ENCODE measurements around the gene CSMD2.
"Not testable (repeated sequence)": the region's sequence is repeated elsewhere in the genome, so short reads cannot be mapped to it uniquely, and the experiment has no call there.

CSMD2 gene

GRCh38 chr1:34108269-34108668 is 56.8 kb downstream of the CSMD2 start:
- no peaks in the 10 kb centered on the region for H3K9me3 ChIP-seq (ENCODE audit: control insufficient read depth, insufficient read depth, low read depth, low read length)
- H3K4me3 ChIP-seq (ENCODE audit: low read depth, low read length): no peak overlapping the region
- H3K27ac ChIP-seq (ENCODE audit: low read depth, low read length): no peak overlapping the region
- no peak overlapping the region for H3K9ac ChIP-seq (ENCODE audit: low read length)
- no peaks in the 10 kb centered on the region for H3K36me3 ChIP-seq (ENCODE audit: control insufficient read depth, insufficient read depth, low read length)
- no peaks in the 10 kb centered on the region for H3K27me3 ChIP-seq (ENCODE audit: control insufficient read depth, insufficient read depth, low read length)
- H3K4me1 ChIP-seq (ENCODE audit: control insufficient read depth, insufficient read depth, low read length): no peaks in the 10 kb centered on the region

GRCh38 chr1:34101151-34101550 is 63.9 kb downstream of the CSMD2 start:
- Histone ChIP-seq H3K36me3 (ENCODE audit: control insufficient read depth, insufficient read depth, low read length) (no peaks in the 10 kb centered on the region), H3K9me3 (ENCODE audit: control insufficient read depth, insufficient read depth, low read depth, low read length) (no peaks in the 10 kb centered on the region), H3K4me1 (ENCODE audit: control insufficient read depth, insufficient read depth, low read length) (no peaks in the 10 kb centered on the region), H3K27me3 (ENCODE audit: control insufficient read depth, insufficient read depth, low read length) (no peaks in the 10 kb centered on the region), H3K4me3 (ENCODE audit: low read depth, low read length) (no peak overlapping the region), H3K9ac (ENCODE audit: low read length) (no peak overlapping the region), H3K27ac (ENCODE audit: low read depth, low read length) (no peak overlapping the region)

GRCh38 chr1:34100332-34100731 is 64.7 kb downstream of the CSMD2 start:
- H3K27me3 ChIP-seq (ENCODE audit: control insufficient read depth, insufficient read depth, low read length): no peaks in the 10 kb centered on the region
- no peak overlapping the region for H3K4me3 ChIP-seq (ENCODE audit: low read depth, low read length)
- no peak overlapping the region for H3K9ac ChIP-seq (ENCODE audit: low read length)
- no peaks in the 10 kb centered on the region for H3K36me3 ChIP-seq (ENCODE audit: control insufficient read depth, insufficient read depth, low read length)
- H3K4me1 ChIP-seq (ENCODE audit: control insufficient read depth, insufficient read depth, low read length): no peaks in the 10 kb centered on the region
- no peak overlapping the region for H3K27ac ChIP-seq (ENCODE audit: low read depth, low read length)
- H3K9me3 ChIP-seq (ENCODE audit: control insufficient read depth, insufficient read depth, low read depth, low read length): no peaks in the 10 kb centered on the region

GRCh38 chr1:34092399-34092798 is 72.6 kb downstream of the CSMD2 start:
- not testable (repeated sequence) for H3K4me1 ChIP-seq (ENCODE audit: control insufficient read depth, insufficient read depth, low read length); H3K36me3 ChIP-seq (ENCODE audit: control insufficient read depth, insufficient read depth, low read length)
- H3K4me3 ChIP-seq (ENCODE audit: low read depth, low read length): peak overlapping the region; percentile 58

GRCh38 chr1:34089731-34090130 is 75.3 kb downstream of the CSMD2 start:
- Histone ChIP-seq H3K4me3 (ENCODE audit: low read depth, low read length) (no peak overlapping the region), H3K9ac (ENCODE audit: low read length) (no peak overlapping the region), H3K27me3 (ENCODE audit: control insufficient read depth, insufficient read depth, low read length) (peaks cover 21% of the 10 kb centered on the region; the same call in 1 of the 2 replicates), H3K27ac (ENCODE audit: low read depth, low read length) (no peak overlapping the region), H3K9me3 (ENCODE audit: control insufficient read depth, insufficient read depth, low read depth, low read length) (no peaks in the 10 kb centered on the region; the same call in 1 of the 2 replicates), H3K36me3 (ENCODE audit: control insufficient read depth, insufficient read depth, low read length) (no peaks in the 10 kb centered on the region), H3K4me1 (ENCODE audit: control insufficient read depth, insufficient read depth, low read length) (peaks cover 7% of the 10 kb centered on the region; the same call in 1 of the 2 replicates)

More at GRCh38 chr1:34092399-34092798, 72.6 kb downstream of the CSMD2 start:
- H3K27me3 ChIP-seq (ENCODE audit: control insufficient read depth, insufficient read depth, low read length): peaks cover 21% of the 10 kb centered on the region; the same call in 1 of the 2 replicates
- H3K9ac ChIP-seq (ENCODE audit: low read length): peak overlapping the region; percentile 42
- H3K9me3 ChIP-seq (ENCODE audit: control insufficient read depth, insufficient read depth, low read depth, low read length); H3K27ac ChIP-seq (ENCODE audit: low read depth, low read length): not testable (repeated sequence)

- Histone ChIP-seq H3K27me3 (ENCODE audit: control insufficient read depth, insufficient read depth, low read length) (peaks cover 21% of the 10 kb centered on the region; the same call in 1 of the 2 replicates), H3K27ac (ENCODE audit: low read depth, low read length) (no peak overlapping the region), H3K4me3 (ENCODE audit: low read depth, low read length) (no peak overlapping the region), H3K36me3 (ENCODE audit: control insufficient read depth, insufficient read depth, low read length) (no peaks in the 10 kb centered on the region), H3K9ac (ENCODE audit: low read length) (no peak overlapping the region), H3K9me3 (ENCODE audit: control insufficient read depth, insufficient read depth, low read depth, low read length) (peaks cover 6% of the 10 kb centered on the region), H3K4me1 (ENCODE audit: control insufficient read depth, insufficient read depth, low read length) (peaks cover 7% of the 10 kb centered on the region; the same call in 1 of the 2 replicates)
Measured at GRCh38 chr1:34087986-34088385, 77.0 kb downstream of the CSMD2 start.

GRCh38 chr1:34086561-34086960 is 78.5 kb downstream of the CSMD2 start:
- Histone ChIP-seq H3K27me3 (ENCODE audit: control insufficient read depth, insufficient read depth, low read length) (peaks cover 21% of the 10 kb centered on the region; the same call in 1 of the 2 replicates), H3K4me3 (ENCODE audit: low read depth, low read length) (no peak overlapping the region), H3K36me3 (ENCODE audit: control insufficient read depth, insufficient read depth, low read length) (no peaks in the 10 kb centered on the region)

GRCh38 chr1:34083974-34084373 is 81.1 kb downstream of the CSMD2 start:
- peaks cover 23% of the 10 kb centered on the region for H3K9me3 ChIP-seq (ENCODE audit: control insufficient read depth, insufficient read depth, low read depth, low read length)
- no peaks in the 10 kb centered on the region for H3K36me3 ChIP-seq (ENCODE audit: control insufficient read depth, insufficient read depth, low read length)
- peaks cover 7% of the 10 kb centered on the region; the same call in 1 of the 2 replicates for H3K4me1 ChIP-seq (ENCODE audit: control insufficient read depth, insufficient read depth, low read length)
- H3K27me3 ChIP-seq (ENCODE audit: control insufficient read depth, insufficient read depth, low read length): peaks cover 5% of the 10 kb centered on the region; the same call in 1 of the 2 replicates
- no peak overlapping the region for H3K4me3 ChIP-seq (ENCODE audit: low read depth, low read length)
- H3K9ac ChIP-seq (ENCODE audit: low read length): no peak overlapping the region
- no peak overlapping the region for H3K27ac ChIP-seq (ENCODE audit: low read depth, low read length)

More at GRCh38 chr1:34086561-34086960, 78.5 kb downstream of the CSMD2 start:
- H3K9me3 ChIP-seq (ENCODE audit: control insufficient read depth, insufficient read depth, low read depth, low read length): peaks cover 9% of the 10 kb centered on the region
- H3K4me1 ChIP-seq (ENCODE audit: control insufficient read depth, insufficient read depth, low read length): peaks cover 7% of the 10 kb centered on the region; the same call in 1 of the 2 replicates
- no peak overlapping the region for H3K9ac ChIP-seq (ENCODE audit: low read length)
- H3K27ac ChIP-seq (ENCODE audit: low read depth, low read length): no peak overlapping the region

- H3K9me3 ChIP-seq (ENCODE audit: control insufficient read depth, insufficient read depth, low read depth, low read length): peaks cover 27% of the 10 kb centered on the region
- not testable (repeated sequence) for H3K27me3 ChIP-seq (ENCODE audit: control insufficient read depth, insufficient read depth, low read length); H3K36me3 ChIP-seq (ENCODE audit: control insufficient read depth, insufficient read depth, low read length); H3K4me1 ChIP-seq (ENCODE audit: control insufficient read depth, insufficient read depth, low read length); H3K4me3 ChIP-seq (ENCODE audit: low read depth, low read length); H3K9ac ChIP-seq (ENCODE audit: low read length); H3K27ac ChIP-seq (ENCODE audit: low read depth, low read length)
Measured at GRCh38 chr1:34082085-34082670, 82.9 kb downstream of the CSMD2 start.

GRCh38 chr1:34078383-34078782 is 86.6 kb downstream of the CSMD2 start:
- H3K9ac ChIP-seq (ENCODE audit: low read length): no peak overlapping the region
- no peaks in the 10 kb centered on the region for H3K27me3 ChIP-seq (ENCODE audit: control insufficient read depth, insufficient read depth, low read length)
- no peak overlapping the region for H3K4me3 ChIP-seq (ENCODE audit: low read depth, low read length)
- no peaks in the 10 kb centered on the region for H3K4me1 ChIP-seq (ENCODE audit: control insufficient read depth, insufficient read depth, low read length)
- peaks cover 21% of the 10 kb centered on the region for H3K9me3 ChIP-seq (ENCODE audit: control insufficient read depth, insufficient read depth, low read depth, low read length)
- no peak overlapping the region for H3K27ac ChIP-seq (ENCODE audit: low read depth, low read length)
- no peaks in the 10 kb centered on the region for H3K36me3 ChIP-seq (ENCODE audit: control insufficient read depth, insufficient read depth, low read length)

- peaks cover 4% of the 10 kb centered on the region; the same call in 1 of the 2 replicates for H3K4me1 ChIP-seq (ENCODE audit: control insufficient read depth, insufficient read depth, low read length)
- H3K36me3 ChIP-seq (ENCODE audit: control insufficient read depth, insufficient read depth, low read length): no peaks in the 10 kb centered on the region
- H3K4me3 ChIP-seq (ENCODE audit: low read depth, low read length): no peak overlapping the region
- no peak overlapping the region for H3K9ac ChIP-seq (ENCODE audit: low read length)
- no peaks in the 10 kb centered on the region for H3K27me3 ChIP-seq (ENCODE audit: control insufficient read depth, insufficient read depth, low read length)
- 0 out of 2 replicates have a peak, but pooled peaks cover 9% of the 10 kb centered on the region for H3K9me3 ChIP-seq (ENCODE audit: control insufficient read depth, insufficient read depth, low read depth, low read length)
- H3K27ac ChIP-seq (ENCODE audit: low read depth, low read length): no peak overlapping the region
Measured at GRCh38 chr1:34075576-34075975, 89.5 kb downstream of the CSMD2 start.
